ENCODE measurements around the gene ZBTB45. TPM values are rescaled to one million over a fixed set of nuclear protein-coding genes. Genes with fewer than 3 reads are reported as not detected.

The ZBTB45 gene
- total and polyA plus RNA-seq, 9 of the 15 experiments (the other 6 are each of a cell fraction or from before 2014, with no cell fraction given), result 0.08 to 16.1 (median 1.8) TPM

DNA sequence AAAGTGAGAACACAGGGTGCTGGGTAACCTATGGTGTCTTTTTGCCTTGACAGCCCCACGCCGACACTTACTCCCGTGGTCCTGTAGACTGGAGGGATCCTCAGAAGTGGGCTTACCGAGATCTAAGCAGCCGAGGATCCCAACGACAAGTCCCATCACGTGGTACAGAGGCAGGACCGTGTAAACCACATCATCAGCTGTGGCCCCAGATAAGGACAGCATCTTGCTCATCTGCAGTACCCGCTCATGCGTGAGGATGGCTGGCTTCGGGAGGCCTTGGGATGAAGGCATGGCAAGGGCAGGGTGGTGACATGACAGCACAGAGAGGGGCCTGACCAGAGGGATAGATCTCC lies 9.9 kb downstream of the ZBTB45 start (continued):
- TF ChIP-seq, protein P1, sequence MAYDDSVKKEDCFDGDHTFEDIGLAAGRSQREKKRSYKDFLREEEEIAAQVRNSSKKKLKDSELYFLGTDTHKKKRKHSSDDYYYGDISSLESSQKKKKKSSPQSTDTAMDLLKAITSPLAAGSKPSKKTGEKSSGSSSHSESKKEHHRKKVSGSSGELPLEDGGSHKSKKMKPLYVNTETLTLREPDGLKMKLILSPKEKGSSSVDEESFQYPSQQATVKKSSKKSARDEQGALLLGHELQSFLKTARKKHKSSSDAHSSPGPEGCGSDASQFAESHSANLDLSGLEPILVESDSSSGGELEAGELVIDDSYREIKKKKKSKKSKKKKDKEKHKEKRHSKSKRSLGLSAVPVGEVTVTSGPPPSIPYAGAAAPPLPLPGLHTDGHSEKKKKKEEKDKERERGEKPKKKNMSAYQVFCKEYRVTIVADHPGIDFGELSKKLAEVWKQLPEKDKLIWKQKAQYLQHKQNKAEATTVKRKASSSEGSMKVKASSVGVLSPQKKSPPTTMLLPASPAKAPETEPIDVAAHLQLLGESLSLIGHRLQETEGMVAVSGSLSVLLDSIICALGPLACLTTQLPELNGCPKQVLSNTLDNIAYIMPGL (CRISPR knock-in tag; IDR thresholded peaks at IDR 0.05), result no peak
- TF ChIP-seq TEAD4 (IDR thresholded peaks at IDR 0.05; ENCODE audit: low read length) (peak; percentile 68; the same call in 1 of the 2 replicates), TEAD4 (CRISPR knock-in tag; IDR thresholded peaks at IDR 0.05; ENCODE audit: borderline replicate concordance) (no peak), TAF15 (IDR thresholded peaks at IDR 0.05; ENCODE audit: low read depth, low read length) (no peak), ZNF347 (CRISPR knock-in tag; IDR thresholded peaks at IDR 0.05; ENCODE audit: low read depth) (no peak), JUND (IDR thresholded peaks at IDR 0.05; ENCODE audit: borderline replicate concordance, low read depth, low read length) (peak; percentile 46; the same call in 1 of the 2 replicates), JUND (tag; IDR thresholded peaks at IDR 0.05; ENCODE audit: borderline replicate concordance, low read depth, low read length) (no peak), GATA2 (CRISPR knock-in tag; IDR thresholded peaks at IDR 0.05) (peak; percentile 76)
- TF ChIP-seq, protein P2, sequence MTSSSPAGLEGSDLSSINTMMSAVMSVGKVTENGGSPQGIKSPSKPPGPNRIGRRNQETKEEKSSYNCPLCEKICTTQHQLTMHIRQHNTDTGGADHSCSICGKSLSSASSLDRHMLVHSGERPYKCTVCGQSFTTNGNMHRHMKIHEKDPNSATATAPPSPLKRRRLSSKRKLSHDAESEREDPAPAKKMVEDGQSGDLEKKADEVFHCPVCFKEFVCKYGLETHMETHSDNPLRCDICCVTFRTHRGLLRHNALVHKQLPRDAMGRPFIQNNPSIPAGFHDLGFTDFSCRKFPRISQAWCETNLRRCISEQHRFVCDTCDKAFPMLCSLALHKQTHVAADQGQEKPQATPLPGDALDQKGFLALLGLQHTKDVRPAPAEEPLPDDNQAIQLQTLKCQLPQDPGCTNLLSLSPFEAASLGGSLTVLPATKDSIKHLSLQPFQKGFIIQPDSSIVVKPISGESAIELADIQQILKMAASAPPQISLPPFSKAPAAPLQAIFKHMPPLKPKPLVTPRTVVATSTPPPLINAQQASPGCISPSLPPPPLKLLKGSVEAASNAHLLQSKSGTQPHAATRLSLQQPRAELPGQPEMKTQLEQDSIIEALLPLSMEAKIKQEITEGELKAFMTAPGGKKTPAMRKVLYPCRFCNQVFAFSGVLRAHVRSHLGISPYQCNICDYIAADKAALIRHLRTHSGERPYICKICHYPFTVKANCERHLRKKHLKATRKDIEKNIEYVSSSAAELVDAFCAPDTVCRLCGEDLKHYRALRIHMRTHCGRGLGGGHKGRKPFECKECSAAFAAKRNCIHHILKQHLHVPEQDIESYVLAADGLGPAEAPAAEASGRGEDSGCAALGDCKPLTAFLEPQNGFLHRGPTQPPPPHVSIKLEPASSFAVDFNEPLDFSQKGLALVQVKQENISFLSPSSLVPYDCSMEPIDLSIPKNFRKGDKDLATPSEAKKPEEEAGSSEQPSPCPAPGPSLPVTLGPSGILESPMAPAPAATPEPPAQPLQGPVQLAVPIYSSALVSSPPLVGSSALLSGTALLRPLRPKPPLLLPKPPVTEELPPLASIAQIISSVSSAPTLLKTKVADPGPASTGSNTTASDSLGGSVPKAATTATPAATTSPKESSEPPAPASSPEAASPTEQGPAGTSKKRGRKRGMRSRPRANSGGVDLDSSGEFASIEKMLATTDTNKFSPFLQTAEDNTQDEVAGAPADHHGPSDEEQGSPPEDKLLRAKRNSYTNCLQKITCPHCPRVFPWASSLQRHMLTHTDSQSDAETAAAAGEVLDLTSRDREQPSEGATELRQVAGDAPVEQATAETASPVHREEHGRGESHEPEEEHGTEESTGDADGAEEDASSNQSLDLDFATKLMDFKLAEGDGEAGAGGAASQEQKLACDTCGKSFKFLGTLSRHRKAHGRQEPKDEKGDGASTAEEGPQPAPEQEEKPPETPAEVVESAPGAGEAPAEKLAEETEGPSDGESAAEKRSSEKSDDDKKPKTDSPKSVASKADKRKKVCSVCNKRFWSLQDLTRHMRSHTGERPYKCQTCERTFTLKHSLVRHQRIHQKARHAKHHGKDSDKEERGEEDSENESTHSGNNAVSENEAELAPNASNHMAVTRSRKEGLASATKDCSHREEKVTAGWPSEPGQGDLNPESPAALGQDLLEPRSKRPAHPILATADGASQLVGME (CRISPR knock-in tag; IDR thresholded peaks at IDR 0.05), result peak; percentile 96

Measured in K562 (cell line).